HCT116 (cell line): ENCODE measurements around the gene PSME3IP1. TPM values are rescaled to one million over a fixed set of nuclear protein-coding genes. Genes with fewer than 3 reads are reported as not detected.

ENCODE experiments used
- ATAC-seq: fragments of 200-7000 bp; cut with Tn5 transposase; 2 replicates; pipeline ENCODE4 v1.9.1; 2020; ENCODE audit warnings: mild to moderate bottlenecking, moderate library complexity
- BruUV-seq: library from RNA; stranded (reverse); fragments of 400-500 nt; replicated peaks from 2 replicates; lab custom pipeline; 2021; lab: Mats Ljungman, UMichigan
- CTCF ChIA-PET: fragments of 300-600 bp; sonication (Branson Sonifier 250); formaldehyde crosslinking; loops from one replicate; lab custom pipeline; 2021; ENCODE audit warnings: antibody characterized with exemption; lab: Charles Lee
- POLR2A ChIA-PET: fragments of 300-600, 350-600 bp; sonication (Branson Sonifier 250); formaldehyde crosslinking; loops from one replicate; lab custom pipeline; 2021; ENCODE audit warnings: antibody characterized with exemption; lab: Charles Lee
- RAD21 ChIA-PET, 2 experiments: fragments of 300-600 bp; sonication (Branson Sonifier 250); formaldehyde crosslinking; loops; one replicate each; lab custom pipeline; 2023; ENCODE audit warnings: low total read pairs in 2 of 2; ENCODE audit not compliant: uncharacterized antibody in 2 of 2, unreplicated experiment in 2 of 2, low non-redundant PET in 1 of 2; lab: Charles Lee
- DNase-seq: peaks from one replicate; pipeline ENCODE4 v3.0.0-alpha.2; 2010; ENCODE audit warnings: low read depth, low spot score
- H2AFZ ChIP-seq: fragments of 200-600 bp; shearing (Covaris generic), sonication (generic); 2 replicates; pipeline ENCODE4 v1.6.1; 2017; ENCODE audit warnings: low read depth, mixed run types, mixed read lengths, antibody characterized with exemption, low read length; ENCODE audit not compliant: poor library complexity, severe bottlenecking
- H3K27ac ChIP-seq: 2 replicates; pipeline ENCODE4 v1.5.1; 2012; ENCODE audit warnings: low read depth, low read length
- H3K27me3 ChIP-seq: fragments of 200-600 bp; sonication (generic); 2 replicates; pipeline ENCODE4 v1.6.1; 2016; ENCODE audit warnings: mixed run types, low read length, mixed read lengths; ENCODE audit not compliant: insufficient read depth
- H3K36me3 ChIP-seq, 2 experiments: fragments of 200-500 bp in 1 of 2; fragments of 200-600 bp in 1 of 2; sonication (Bioruptor generic) in 1 of 2; sonication (generic) in 1 of 2; 2 replicates each; pipeline versions ENCODE4 v1.5.1 to v1.6.1; 2014 to 2016; ENCODE audit warnings: low read length in 2 of 2, inconsistent platforms in 1 of 2, mixed read lengths in 1 of 2, mixed run types in 1 of 2; ENCODE audit not compliant: insufficient read depth in 2 of 2, control insufficient read depth in 1 of 2
- H3K4me1 ChIP-seq, 2 experiments: fragments of 200-600 bp in 1 of 2; sonication (generic) in 1 of 2; 2 replicates each; pipeline versions ENCODE4 v1.5.1 to v1.6.1; 2012 to 2017; ENCODE audit warnings: low read length in 2 of 2, inconsistent platforms in 1 of 2, mild to moderate bottlenecking in 1 of 2, mixed read lengths in 1 of 2, mixed run types in 1 of 2, moderate library complexity in 1 of 2; ENCODE audit not compliant: insufficient read depth in 2 of 2, control insufficient read depth in 1 of 2
- H3K4me2 ChIP-seq: fragments of 200-600 bp; sonication (generic); 2 replicates; pipeline ENCODE4 v1.6.1; 2017; ENCODE audit warnings: mixed run types, low read length, mixed read lengths
- H3K4me3 ChIP-seq, 2 experiments: fragments of 200-600 bp in 1 of 2; sonication (generic) in 1 of 2; replicated peaks in 1 of 2; 2 replicates each; pipeline ENCODE4 v1.5.1; 2011 to 2016; ENCODE audit warnings: low read length in 2 of 2, control low read depth in 1 of 2, low read depth in 1 of 2, mild to moderate bottlenecking in 1 of 2, mixed read lengths in 1 of 2, mixed run types in 1 of 2
- H3K79me2 ChIP-seq: fragments of 200-600 bp; sonication (generic); 2 replicates; pipeline ENCODE4 v1.6.1; 2017; ENCODE audit warnings: mild to moderate bottlenecking, mixed run types, low read length, moderate library complexity, mixed read lengths; ENCODE audit not compliant: insufficient read depth
- H3K9ac ChIP-seq: fragments of 200-600 bp; sonication (generic); 2 replicates; pipeline ENCODE4 v1.6.1; 2016; ENCODE audit warnings: low read length, mixed read lengths
- H3K9me2 ChIP-seq: fragments of 200-600 bp; sonication (generic), shearing (Covaris generic); 2 replicates; pipeline ENCODE4 v1.6.1; 2017; ENCODE audit warnings: mixed run types, mild to moderate bottlenecking, moderate library complexity; ENCODE audit not compliant: insufficient read depth
- H3K9me3 ChIP-seq, 2 experiments: fragments of 200-500 bp in 1 of 2; fragments of 200-600 bp in 1 of 2; sonication (Bioruptor generic) in 1 of 2; sonication (generic) in 1 of 2; 2 replicates each; pipeline ENCODE4 v1.6.1; 2014 to 2017; ENCODE audit warnings: low read length in 2 of 2, mixed read lengths in 2 of 2, inconsistent platforms in 1 of 2, low read depth in 1 of 2, mild to moderate bottlenecking in 1 of 2, mixed run types in 1 of 2, moderate library complexity in 1 of 2; ENCODE audit not compliant: control insufficient read depth in 1 of 2, insufficient read depth in 1 of 2
- H4K20me1 ChIP-seq: fragments of 200-600 bp; sonication (generic), shearing (Covaris generic); 2 replicates; pipeline ENCODE4 v1.6.1; 2017; ENCODE audit warnings: mixed run types, mild to moderate bottlenecking, moderate library complexity; ENCODE audit not compliant: insufficient read depth
- FOSL1 ChIP-seq: IDR thresholded peaks from 2 replicates; pipeline ENCODE4 v1.6.1; 2012; ENCODE audit warnings: low read depth
- intact Hi-C: fragments of 100-400 bp; cut with micrococcal nuclease; formaldehyde crosslinking; loops from 2 replicates; pipeline ENCODE4 v1.10.0; 2022
- total RNA-seq: library from RNA; stranded (reverse); gene quantifications from one replicate; pipeline ENCODE4 v1.2.1, GENCODE V29; 2021; ENCODE audit not compliant: unreplicated experiment

Gene PSME3IP1
- total RNA-seq, 1 experiment from 2014 or later, result 88.5 TPM

- no peaks in the 10 kb centered on the region for H3K27me3 ChIP-seq
- intact Hi-C loops, result no loop called here
- no peak overlapping the region for H3K4me2 ChIP-seq
- H3K9ac ChIP-seq, result no peak overlapping the region
- no peaks in the 10 kb centered on the region for H3K9me2 ChIP-seq
- TF ChIP-seq FOSL1, result no peak
- no peaks in the 10 kb centered on the region for H3K9me3 ChIP-seq
- H3K4me3 ChIP-seq, result no peak overlapping the region
- BruUV-seq, result no TSS peak
- H3K36me3 ChIP-seq, result no peaks in the 10 kb centered on the region
- DNase-seq (no peak), ATAC-seq (no peak)
- ChIA-PET RAD21 (no interaction called here), POLR2A (no interaction called here), CTCF (interaction anchor here (1.1 kb wide), 1 partner anchor 12 kb away, joined by 4 read pairs; no protein-coding TSS in a partner anchor)
- no peak overlapping the region for H2AFZ ChIP-seq
- no peak overlapping the region for H3K27ac ChIP-seq
- peaks cover 5% of the 10 kb centered on the region; the same call in 1 of the 2 replicates for H3K79me2 ChIP-seq
- H4K20me1 ChIP-seq, result no peaks in the 10 kb centered on the region
- peaks cover 9 to 46% of the 10 kb centered on the region in 2 experiments for H3K4me1 ChIP-seq
Observed at GRCh38 chr16:57102888-57103851, 82.7 kb downstream of the PSME3IP1 start.

Other genes starting within 250 kb of the PSME3IP1 start
- not detected for gene CETP, start 224.1 kb downstream of the PSME3IP1 start, total RNA-seq
- gene NLRC5, start 196.5 kb downstream of the PSME3IP1 start, total RNA-seq, result 10.4 TPM
- gene CPNE2, start 93.5 kb downstream of the PSME3IP1 start, total RNA-seq, result 31.2 TPM
- 24.9 TPM for gene RSPRY1, start 290 bp upstream of the PSME3IP1 start, total RNA-seq
- 28.8 TPM for gene ARL2BP, start 59.2 kb upstream of the PSME3IP1 start, total RNA-seq
- gene PLLP, start 98.6 kb upstream of the PSME3IP1 start, total RNA-seq, result 3.1 TPM
- gene CCL22, start 172.7 kb upstream of the PSME3IP1 start, total RNA-seq, result 0.66 TPM
- gene CX3CL1, start 186.5 kb upstream of the PSME3IP1 start, total RNA-seq, result 0.15 TPM
- gene CCL17, start 218.7 kb upstream of the PSME3IP1 start, total RNA-seq, result not detected